ENCODE data around the gene SND1.

SND1 gene

GRCh38 chr7:128065872-128066271 is 413.9 kb downstream of the SND1 start:
- no peak for ATAC-seq
- TF ChIP-seq PATZ1 (CRISPR knock-in tag; IDR thresholded peaks at IDR 0.05; ENCODE audit: borderline replicate concordance) (no peak), ZNF565 (CRISPR knock-in tag; conservative IDR thresholded peaks at IDR 0.05; ENCODE audit: low read depth) (no peak), ISL1 (CRISPR knock-in tag; IDR thresholded peaks at IDR 0.05) (no peak), ARNTL (CRISPR knock-in tag; IDR thresholded peaks at IDR 0.05; ENCODE audit: borderline replicate concordance, low read depth) (no peak), PPARA (CRISPR knock-in tag; IDR thresholded peaks at IDR 0.05; ENCODE audit: borderline replicate concordance) (no peak)

GRCh38 chr7:128066395-128066794 is 414.4 kb downstream of the SND1 start:
- ATAC-seq, result no peak
- TF ChIP-seq PPARA (CRISPR knock-in tag; IDR thresholded peaks at IDR 0.05; ENCODE audit: borderline replicate concordance) (no peak), ZNF565 (CRISPR knock-in tag; conservative IDR thresholded peaks at IDR 0.05; ENCODE audit: low read depth) (no peak), ZNF70 (CRISPR knock-in tag; IDR thresholded peaks at IDR 0.05) (no peak), ZNF8 (CRISPR knock-in tag; IDR thresholded peaks at IDR 0.05) (no peak), TCF4 (CRISPR knock-in tag; IDR thresholded peaks at IDR 0.05; ENCODE audit: borderline replicate concordance) (no peak), RARB (CRISPR knock-in tag; IDR thresholded peaks at IDR 0.05) (no peak), CSDC2 (CRISPR knock-in tag; IDR thresholded peaks at IDR 0.05) (no peak), ZC3H10 (CRISPR knock-in tag; IDR thresholded peaks at IDR 0.05) (no peak), SNAI2 (CRISPR knock-in tag; IDR thresholded peaks at IDR 0.05) (no peak), BACH2 (CRISPR knock-in tag; IDR thresholded peaks at IDR 0.05; ENCODE audit: borderline replicate concordance) (no peak), ARNTL (CRISPR knock-in tag; IDR thresholded peaks at IDR 0.05; ENCODE audit: borderline replicate concordance, low read depth) (no peak), GLIS3 (CRISPR knock-in tag; IDR thresholded peaks at IDR 0.05) (no peak), CREB5 (CRISPR knock-in tag; IDR thresholded peaks at IDR 0.05; ENCODE audit: low read depth) (no peak), ISL1 (CRISPR knock-in tag; IDR thresholded peaks at IDR 0.05) (no peak)

GRCh38 chr7:128066858-128067257 is 414.9 kb downstream of the SND1 start:
- TF ChIP-seq ISL1 (CRISPR knock-in tag; IDR thresholded peaks at IDR 0.05) (no peak), RARB (CRISPR knock-in tag; IDR thresholded peaks at IDR 0.05) (no peak), ZNF70 (CRISPR knock-in tag; IDR thresholded peaks at IDR 0.05) (no peak), CSRNP3 (CRISPR knock-in tag; IDR thresholded peaks at IDR 0.05) (no peak), TOX (CRISPR knock-in tag; IDR thresholded peaks at IDR 0.05; ENCODE audit: borderline replicate concordance) (no peak), PPARA (CRISPR knock-in tag; IDR thresholded peaks at IDR 0.05; ENCODE audit: borderline replicate concordance) (no peak), ARNTL (CRISPR knock-in tag; IDR thresholded peaks at IDR 0.05; ENCODE audit: borderline replicate concordance, low read depth) (no peak), GLIS3 (CRISPR knock-in tag; IDR thresholded peaks at IDR 0.05) (no peak), ZNF565 (CRISPR knock-in tag; conservative IDR thresholded peaks at IDR 0.05; ENCODE audit: low read depth) (no peak), CSDC2 (CRISPR knock-in tag; IDR thresholded peaks at IDR 0.05) (no peak), CREB5 (CRISPR knock-in tag; IDR thresholded peaks at IDR 0.05; ENCODE audit: low read depth) (no peak), POU6F1 (CRISPR knock-in tag; IDR thresholded peaks at IDR 0.05; ENCODE audit: borderline replicate concordance, low read depth) (no peak), SNAI2 (CRISPR knock-in tag; IDR thresholded peaks at IDR 0.05) (no peak), ESRRG (CRISPR knock-in tag; IDR thresholded peaks at IDR 0.05) (no peak)
- peak; percentile 58; the same call in 2 of the 3 replicates for ATAC-seq

GRCh38 chr7:128067983-128068382 is 416.0 kb downstream of the SND1 start:
- ATAC-seq, result no peak
- TF ChIP-seq TOX (CRISPR knock-in tag; IDR thresholded peaks at IDR 0.05; ENCODE audit: borderline replicate concordance) (no peak), ARNTL (CRISPR knock-in tag; IDR thresholded peaks at IDR 0.05; ENCODE audit: borderline replicate concordance, low read depth) (no peak), ZC3H10 (CRISPR knock-in tag; IDR thresholded peaks at IDR 0.05) (no peak), ZNF8 (CRISPR knock-in tag; IDR thresholded peaks at IDR 0.05) (no peak), ZFP3 (CRISPR knock-in tag; IDR thresholded peaks at IDR 0.05) (no peak), SNAI2 (CRISPR knock-in tag; IDR thresholded peaks at IDR 0.05) (no peak), TSHZ2 (CRISPR knock-in tag; IDR thresholded peaks at IDR 0.05) (no peak), ZNF70 (CRISPR knock-in tag; IDR thresholded peaks at IDR 0.05) (no peak), TCF4 (CRISPR knock-in tag; IDR thresholded peaks at IDR 0.05; ENCODE audit: borderline replicate concordance) (no peak), CREB5 (CRISPR knock-in tag; IDR thresholded peaks at IDR 0.05; ENCODE audit: low read depth) (no peak), ZNF565 (CRISPR knock-in tag; conservative IDR thresholded peaks at IDR 0.05; ENCODE audit: low read depth) (no peak), ISL1 (CRISPR knock-in tag; IDR thresholded peaks at IDR 0.05) (no peak), RARB (CRISPR knock-in tag; IDR thresholded peaks at IDR 0.05) (no peak), OSR1 (CRISPR knock-in tag; IDR thresholded peaks at IDR 0.05) (no peak), ESRRG (CRISPR knock-in tag; IDR thresholded peaks at IDR 0.05) (no peak)
